Measurements from ENCODE around the gene ENOX1. TPM values are rescaled to one million over a fixed set of nuclear protein-coding genes. Genes with fewer than 3 reads are reported as not detected.

The ENOX1 gene
- polyA plus RNA-seq, 1 donor (not counting 4 experiments of a cell fraction or from before 2014, with no cell fraction given): 1.1 TPM

- Histone ChIP-seq H3K36me3 (ENCODE audit: control insufficient read depth in 2 of 2, extremely low read depth in 1 of 2, insufficient read depth in 2 of 2, low read length in 2 of 2) (no peaks in the 10 kb centered on the region), H4K20me1 (ENCODE audit: control insufficient read depth, extremely low read depth, insufficient read depth, low read length) (no peaks in the 10 kb centered on the region), H2AFZ (ENCODE audit: control insufficient read depth, low read length) (no peak overlapping the region), H3K9me1 (ENCODE audit: control insufficient read depth, extremely low read depth, insufficient read depth, low read length) (no peaks in the 10 kb centered on the region), H3K4me2 (ENCODE audit: control insufficient read depth, extremely low read depth, insufficient read depth, low read depth, low read length) (no peak overlapping the region), H3K4me1 (ENCODE audit: control insufficient read depth, extremely low read depth, insufficient read depth, low read length) (no peaks in the 10 kb centered on the region), H3K9ac (ENCODE audit: control insufficient read depth, extremely low read depth, insufficient read depth, low read length) (no peak overlapping the region), H3K27me3 (ENCODE audit: control insufficient read depth, extremely low read depth, insufficient read depth, low read length) (peaks cover 4% of the 10 kb centered on the region), H3K79me2 (ENCODE audit: control insufficient read depth, insufficient read depth, low read length) (no peaks in the 10 kb centered on the region), H3K9me3 (ENCODE audit: control insufficient read depth, low read depth, low read length) (no peaks in the 10 kb centered on the region), H3K4me3 (ENCODE audit: control insufficient read depth in 2 of 3, extremely low read depth in 1 of 3, insufficient read depth in 2 of 3, low read depth in 1 of 3, low read length in 3 of 3) (no peak overlapping the region), H3K27ac (ENCODE audit: control insufficient read depth, insufficient read depth, low read length) (no peak overlapping the region)
- TF ChIP-seq CTCF (optimal IDR thresholded peaks at IDR 0.05 in 1 of 3, IDR thresholded peaks at IDR 0.05 in 1 of 3, conservative IDR thresholded peaks at IDR 0.05 in 1 of 3; ENCODE audit: extremely low read depth in 1 of 3, insufficient read depth in 2 of 3, low read length in 3 of 3) (no peak), EZH2 (IDR thresholded peaks at IDR 0.05; ENCODE audit: low read length) (no peak)
- DNase-seq (ENCODE audit: low read depth, low spot score): no peak
- dilution Hi-C loops (cut with MboI; ENCODE audit: extremely low pct_ligation_motif_present, low sequenced_read_pairs): no loop called here
- FAIRE-seq: no peak
Measured at GRCh38 chr13:43697323-43697722, 89.4 kb downstream of the ENOX1 start.

GRCh38 chr13:43694146-43694664, 92.6 kb downstream of the ENOX1 start:
- no peaks in the 10 kb centered on the region for H3K9me3 ChIP-seq (ENCODE audit: control insufficient read depth, low read depth, low read length)
- H3K79me2 ChIP-seq (ENCODE audit: control insufficient read depth, insufficient read depth, low read length): no peaks in the 10 kb centered on the region
- no peak overlapping the region for H3K4me3 ChIP-seq (ENCODE audit: control insufficient read depth in 2 of 3, extremely low read depth in 1 of 3, insufficient read depth in 2 of 3, low read depth in 1 of 3, low read length in 3 of 3)
- no peaks in the 10 kb centered on the region for H3K4me1 ChIP-seq (ENCODE audit: control insufficient read depth, extremely low read depth, insufficient read depth, low read length)
- no peak overlapping the region for H3K9ac ChIP-seq (ENCODE audit: control insufficient read depth, extremely low read depth, insufficient read depth, low read length)
- H3K36me3 ChIP-seq (ENCODE audit: control insufficient read depth in 2 of 2, extremely low read depth in 1 of 2, insufficient read depth in 2 of 2, low read length in 2 of 2): no peaks in the 10 kb centered on the region
- H3K27ac ChIP-seq (ENCODE audit: control insufficient read depth, insufficient read depth, low read length): no peak overlapping the region
- no peak overlapping the region for H3K4me2 ChIP-seq (ENCODE audit: control insufficient read depth, extremely low read depth, insufficient read depth, low read depth, low read length)
- H2AFZ ChIP-seq (ENCODE audit: control insufficient read depth, low read length): no peak overlapping the region
- no peak for DNase-seq (ENCODE audit: low read depth, low spot score)
- TF ChIP-seq EZH2 (IDR thresholded peaks at IDR 0.05; ENCODE audit: low read length) (no peak), CTCF (optimal IDR thresholded peaks at IDR 0.05 in 1 of 3, IDR thresholded peaks at IDR 0.05 in 1 of 3, conservative IDR thresholded peaks at IDR 0.05 in 1 of 3; ENCODE audit: extremely low read depth in 1 of 3, insufficient read depth in 2 of 3, low read length in 3 of 3) (no peak)
- dilution Hi-C loops (cut with MboI; ENCODE audit: extremely low pct_ligation_motif_present, low sequenced_read_pairs): no loop called here
- H3K9me1 ChIP-seq (ENCODE audit: control insufficient read depth, extremely low read depth, insufficient read depth, low read length): no peaks in the 10 kb centered on the region
- H3K27me3 ChIP-seq (ENCODE audit: control insufficient read depth, extremely low read depth, insufficient read depth, low read length): peaks cover 4% of the 10 kb centered on the region
- no peak for FAIRE-seq
- H4K20me1 ChIP-seq (ENCODE audit: control insufficient read depth, extremely low read depth, insufficient read depth, low read length): no peaks in the 10 kb centered on the region

Data from keratinocyte (primary cell).